ENCODE results near the gene ZNF8.
"Not testable (repeated sequence)": the region's sequence is repeated elsewhere in the genome, so short reads cannot be mapped to it uniquely, and the experiment has no call there.

Gene ZNF8

DNA sequence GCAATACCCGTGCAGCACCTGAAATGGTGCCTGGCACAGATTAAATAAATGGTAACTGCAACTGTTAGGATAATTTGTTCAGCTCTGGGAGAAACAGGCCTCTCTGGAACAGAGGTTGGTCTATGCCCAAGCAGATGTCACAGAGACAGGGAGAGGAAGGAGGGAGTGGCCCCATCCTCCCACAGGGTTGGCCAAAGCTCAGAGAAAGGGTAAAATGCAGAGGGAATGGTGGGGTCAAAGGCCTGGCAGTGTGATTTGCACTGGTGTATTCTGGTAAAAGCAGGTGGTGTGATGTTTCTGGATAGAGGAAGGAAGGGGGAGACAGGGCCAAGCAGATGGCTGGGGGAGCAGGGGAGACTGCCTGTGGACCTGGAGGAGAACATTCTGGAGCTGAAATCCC is 57.5 kb downstream of the ZNF8 start:
- no peak for DNase-seq (ENCODE audit: low read depth in 2 of 2)

DNA sequence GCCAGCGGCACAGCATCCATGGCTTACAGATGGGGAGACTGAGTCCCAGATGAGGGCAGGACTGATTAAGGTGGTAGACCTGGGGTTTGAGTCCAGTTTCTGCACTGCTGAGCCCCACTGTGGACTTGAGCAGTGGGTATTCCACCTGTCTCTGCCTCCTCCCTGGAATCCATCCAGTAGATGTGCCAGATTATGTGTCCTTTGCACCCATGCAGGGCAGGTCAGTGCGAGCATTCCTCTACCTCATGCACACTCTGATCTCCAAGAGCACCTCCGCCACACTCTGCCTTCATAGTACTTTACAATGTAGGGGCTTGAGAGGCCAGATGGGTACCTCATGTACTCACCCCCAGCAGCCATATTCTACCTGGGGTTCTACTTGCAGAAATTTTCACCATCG is 58.1 kb downstream of the ZNF8 start:
- DNase-seq (ENCODE audit: low read depth in 2 of 2), result no peak

DNA sequence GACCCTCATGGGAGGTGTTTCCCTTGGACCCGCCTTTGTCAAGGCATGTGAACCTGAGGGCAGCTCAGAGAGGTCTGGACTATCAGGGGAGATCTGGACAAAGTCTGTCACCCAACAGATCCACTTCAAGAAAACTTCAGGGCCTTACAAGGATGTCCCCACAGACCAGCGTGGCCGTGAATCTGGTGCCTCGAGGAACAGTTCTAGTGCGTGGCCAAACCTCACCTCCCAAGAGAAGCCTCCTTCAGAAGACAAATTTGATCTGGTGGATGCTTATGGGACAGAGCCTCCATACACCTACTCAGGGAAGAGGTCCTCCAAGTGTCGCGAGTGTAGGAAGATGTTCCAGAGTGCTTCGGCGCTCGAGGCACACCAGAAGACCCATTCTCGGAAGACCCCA is 59.6 kb downstream of the ZNF8 start:
- DNase-seq (ENCODE audit: low read depth in 2 of 2), result no peak

DNA sequence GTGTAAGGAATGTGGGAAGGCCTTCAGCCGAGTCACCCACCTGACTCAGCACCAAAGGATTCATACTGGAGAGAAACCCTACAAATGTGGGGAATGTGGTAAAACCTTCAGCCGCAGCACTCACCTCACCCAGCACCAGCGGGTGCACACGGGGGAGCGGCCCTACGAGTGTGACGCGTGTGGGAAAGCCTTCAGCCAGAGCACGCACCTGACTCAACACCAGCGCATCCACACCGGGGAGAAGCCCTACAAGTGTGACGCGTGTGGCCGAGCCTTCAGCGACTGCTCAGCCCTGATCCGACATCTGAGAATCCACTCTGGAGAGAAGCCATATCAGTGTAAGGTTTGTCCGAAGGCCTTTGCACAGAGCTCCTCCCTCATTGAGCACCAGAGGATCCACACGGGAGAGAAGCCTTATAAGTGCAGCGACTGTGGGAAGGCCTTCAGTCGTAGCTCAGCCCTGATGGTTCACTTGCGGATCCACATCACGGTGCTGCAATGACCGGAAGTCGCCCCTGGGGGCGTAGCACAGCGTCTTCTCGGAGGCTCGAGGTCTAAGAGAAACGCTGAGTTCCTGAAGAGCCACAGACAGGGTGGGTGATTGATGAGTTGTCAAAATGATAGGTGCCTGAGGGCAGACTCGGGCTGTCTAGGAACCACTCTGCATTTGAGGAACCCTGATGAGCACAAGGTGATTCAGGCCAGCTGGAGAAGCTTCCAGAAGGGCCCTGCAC is 60.2 kb downstream of the ZNF8 start:
- DNase-seq (ENCODE audit: low read depth in 2 of 2), result no peak

DNA sequence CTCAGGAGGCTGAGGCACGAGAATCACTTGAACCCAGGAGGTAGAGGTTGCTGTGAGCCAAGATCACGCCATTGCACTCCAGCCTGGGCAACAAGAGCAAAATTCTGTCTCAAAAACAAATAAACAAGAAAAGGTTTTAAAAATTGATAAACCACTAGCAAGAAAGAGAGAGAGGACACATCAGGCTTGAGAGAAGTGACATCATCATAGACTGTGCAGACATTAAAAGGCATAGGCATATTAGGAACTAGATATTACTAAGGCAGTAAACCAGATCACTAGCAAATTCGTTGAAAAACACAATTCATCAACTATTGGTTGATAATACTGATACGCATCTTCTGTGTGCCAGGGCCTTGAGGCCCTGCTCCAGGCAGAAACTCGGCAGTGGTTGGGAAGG is 66.8 kb downstream of the ZNF8 start:
- no peak for DNase-seq (ENCODE audit: low read depth in 2 of 2)

DNA sequence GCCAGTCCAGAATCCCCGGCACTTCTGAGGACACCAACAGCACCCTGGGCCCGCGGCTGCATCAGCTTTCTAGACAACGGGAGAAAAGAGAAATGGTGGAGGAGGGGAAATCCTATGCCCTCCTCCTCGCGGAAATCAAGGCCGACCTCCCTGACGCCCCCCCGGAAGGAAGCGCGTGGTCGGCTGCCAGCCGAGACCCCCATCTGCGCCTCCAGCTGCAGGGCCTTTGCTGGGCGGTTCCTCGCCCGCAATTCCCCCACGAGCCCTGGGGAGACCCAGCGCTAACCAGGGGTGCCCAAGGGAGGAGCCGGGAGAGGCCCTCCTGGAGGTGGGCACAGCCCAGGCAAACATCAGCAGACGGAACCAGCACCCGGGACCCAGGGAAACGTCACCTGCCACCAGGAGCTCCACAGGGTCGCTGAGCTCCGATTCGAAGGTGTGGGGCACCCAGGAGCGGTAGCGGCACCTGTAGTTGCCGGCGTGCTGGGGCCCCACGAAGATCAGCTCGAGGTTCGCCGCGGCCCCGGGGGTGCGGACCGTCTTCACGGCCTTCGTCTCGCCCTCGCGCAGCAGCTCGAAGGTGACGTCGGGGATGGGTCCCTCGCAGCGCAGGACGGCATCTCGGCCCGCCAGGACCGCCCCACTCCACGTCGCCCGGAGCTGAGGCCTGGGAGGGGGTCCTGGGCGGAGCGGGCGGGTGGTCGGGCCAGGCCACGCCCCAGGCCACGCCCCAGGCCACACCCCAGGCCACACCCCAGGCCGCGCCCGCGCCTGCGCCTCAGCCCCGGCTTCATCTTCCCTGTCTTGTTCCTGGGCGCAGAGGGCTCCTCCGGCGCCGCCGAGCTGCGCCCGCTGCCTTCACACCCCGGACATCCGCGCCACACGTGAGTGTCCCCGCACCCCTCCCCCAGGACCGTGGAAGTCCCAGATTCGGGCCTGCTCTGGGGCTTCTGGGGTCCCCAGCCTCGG is 68.5 kb downstream of the ZNF8 start:
- peak; percentile 29 to 33 for DNase-seq (ENCODE audit: low read depth in 2 of 2)

DNA sequence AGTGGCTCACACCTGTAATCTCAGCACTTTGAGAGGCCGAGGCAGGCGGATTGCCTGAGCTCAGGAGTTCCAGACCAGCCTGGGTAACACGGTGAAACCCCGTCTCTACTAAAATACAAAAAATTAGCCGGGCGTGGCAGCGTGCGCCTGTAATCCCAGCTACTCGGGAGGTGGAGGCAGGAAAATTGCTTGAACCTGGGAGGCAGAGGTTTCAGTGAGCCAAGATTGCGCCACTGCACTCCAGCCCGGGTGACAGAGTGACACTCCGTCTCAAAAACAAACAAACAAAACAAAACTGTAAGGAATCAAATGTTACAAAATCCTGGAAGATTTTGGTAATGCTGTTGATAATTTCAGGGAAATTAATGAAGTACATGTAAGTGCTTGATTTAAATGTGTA is 69.3 kb downstream of the ZNF8 start:
- DNase-seq (ENCODE audit: low read depth in 2 of 2), result not testable (repeated sequence)

DNA sequence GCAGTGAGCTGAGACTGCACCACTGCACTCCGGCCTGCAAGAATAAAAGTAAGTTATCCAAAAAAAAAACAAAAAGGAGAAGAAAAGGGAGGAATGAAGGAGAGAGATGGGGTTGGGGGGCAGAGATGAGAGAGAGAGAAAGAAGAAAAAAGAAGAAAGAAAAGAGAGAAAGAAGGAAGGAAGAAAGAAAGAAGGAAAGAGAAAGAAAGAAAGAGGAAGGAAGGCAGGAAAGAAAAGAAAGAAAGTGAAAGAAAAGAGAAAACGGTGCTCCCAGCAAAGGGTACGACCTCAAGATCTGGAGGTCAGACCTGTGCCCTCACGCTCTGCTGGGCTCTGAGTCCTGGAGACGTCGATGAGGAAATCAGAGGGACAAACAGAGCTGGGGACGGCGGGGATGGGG is 70.8 kb downstream of the ZNF8 start:
- DNase-seq (ENCODE audit: low read depth in 2 of 2), result no peak

DNA sequence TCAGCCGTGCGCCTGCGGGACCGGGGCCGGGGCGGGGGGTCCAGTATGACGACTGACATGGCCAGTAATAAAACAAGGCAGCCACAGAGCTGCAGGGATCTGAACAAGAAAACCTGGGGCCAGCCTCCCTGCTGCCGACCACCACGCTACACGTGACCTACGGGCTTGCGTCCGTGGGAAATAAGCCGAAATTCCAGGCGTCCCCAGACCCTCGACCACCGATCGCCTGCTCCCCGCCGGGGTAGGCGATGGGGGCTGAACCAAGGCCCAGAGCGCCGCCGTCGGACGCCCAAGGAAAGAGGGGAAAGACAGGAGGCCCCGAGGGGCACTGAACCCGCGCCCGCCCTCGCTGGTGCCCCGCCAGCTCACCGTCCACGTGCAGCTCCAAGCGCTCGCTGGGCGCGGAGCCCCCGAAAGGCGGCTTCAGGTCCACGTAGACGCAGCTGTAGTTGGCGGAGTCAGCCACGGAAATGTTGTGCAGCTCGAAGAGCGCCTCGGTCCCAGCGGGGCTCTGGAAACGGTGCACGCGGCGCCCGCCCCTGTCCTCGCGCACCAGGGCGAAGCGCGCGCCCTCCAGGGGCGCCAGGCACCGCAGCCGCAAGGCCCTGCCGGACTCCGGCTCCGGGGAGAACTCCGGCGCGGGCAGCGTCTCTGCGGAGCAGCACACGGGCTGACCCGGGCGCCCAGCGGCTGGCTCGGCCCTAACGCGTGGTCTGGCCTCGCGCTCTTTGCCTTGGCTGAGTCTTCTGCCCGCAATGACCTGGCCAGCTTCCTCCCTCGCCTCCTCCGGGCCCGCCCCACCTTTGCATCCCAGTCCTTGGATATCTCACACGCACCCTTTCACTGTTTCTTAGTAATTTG is 71.5 kb downstream of the ZNF8 start:
- no peak for DNase-seq (ENCODE audit: low read depth in 2 of 2)

DNA sequence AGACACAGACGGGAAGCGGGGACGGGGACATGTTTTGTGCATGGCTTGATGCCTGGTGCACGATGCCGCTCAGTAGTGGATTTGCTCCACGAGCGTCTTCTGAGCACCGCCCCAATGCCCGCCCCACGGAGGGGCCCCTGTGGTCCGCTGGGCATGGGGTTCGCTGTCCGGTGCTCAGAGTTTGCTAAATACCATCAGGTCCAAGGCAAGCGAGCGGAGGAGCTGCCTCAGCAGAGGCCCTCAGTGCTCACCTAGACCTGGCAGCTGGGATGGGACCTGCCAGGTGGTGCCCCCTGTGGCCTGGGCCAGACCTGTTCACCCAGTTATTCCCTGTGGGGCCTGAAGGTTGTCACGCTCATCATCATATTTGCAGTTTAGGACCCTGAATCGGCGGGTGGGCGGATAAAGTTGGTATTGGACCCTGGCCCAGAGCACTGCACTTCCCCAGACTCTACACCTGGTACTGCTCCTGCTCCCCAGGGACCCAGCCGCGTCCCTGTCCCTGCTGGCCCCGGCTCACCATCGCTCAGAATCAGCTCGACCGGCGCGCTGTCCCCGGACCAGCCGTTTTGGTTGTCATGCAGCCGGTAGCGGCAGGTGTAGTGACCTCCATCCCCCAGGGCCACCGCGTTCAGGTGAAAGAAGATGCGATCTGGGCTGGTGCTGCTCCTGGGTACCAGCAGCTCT is 72.3 kb downstream of the ZNF8 start:
- DNase-seq (ENCODE audit: low read depth in 2 of 2), result no peak

DNA sequence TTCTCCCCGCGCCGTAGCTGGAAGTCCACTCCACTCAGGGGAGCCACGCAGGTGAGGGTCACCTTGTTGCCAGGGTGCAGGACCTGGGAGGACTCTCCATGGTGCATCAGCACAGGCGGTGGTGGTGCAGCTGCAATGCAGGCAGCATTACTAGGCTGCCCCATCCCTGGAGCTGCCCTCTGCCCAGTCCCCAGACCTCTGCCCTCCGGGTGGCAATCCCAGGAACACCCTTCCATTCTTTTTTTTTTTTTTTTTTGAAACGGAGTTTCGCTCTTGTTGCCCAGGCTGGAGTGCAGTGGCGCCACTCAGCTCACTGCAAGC is 72.8 kb downstream of the ZNF8 start:
- no peak for DNase-seq (ENCODE audit: low read depth in 2 of 2)

DNA sequence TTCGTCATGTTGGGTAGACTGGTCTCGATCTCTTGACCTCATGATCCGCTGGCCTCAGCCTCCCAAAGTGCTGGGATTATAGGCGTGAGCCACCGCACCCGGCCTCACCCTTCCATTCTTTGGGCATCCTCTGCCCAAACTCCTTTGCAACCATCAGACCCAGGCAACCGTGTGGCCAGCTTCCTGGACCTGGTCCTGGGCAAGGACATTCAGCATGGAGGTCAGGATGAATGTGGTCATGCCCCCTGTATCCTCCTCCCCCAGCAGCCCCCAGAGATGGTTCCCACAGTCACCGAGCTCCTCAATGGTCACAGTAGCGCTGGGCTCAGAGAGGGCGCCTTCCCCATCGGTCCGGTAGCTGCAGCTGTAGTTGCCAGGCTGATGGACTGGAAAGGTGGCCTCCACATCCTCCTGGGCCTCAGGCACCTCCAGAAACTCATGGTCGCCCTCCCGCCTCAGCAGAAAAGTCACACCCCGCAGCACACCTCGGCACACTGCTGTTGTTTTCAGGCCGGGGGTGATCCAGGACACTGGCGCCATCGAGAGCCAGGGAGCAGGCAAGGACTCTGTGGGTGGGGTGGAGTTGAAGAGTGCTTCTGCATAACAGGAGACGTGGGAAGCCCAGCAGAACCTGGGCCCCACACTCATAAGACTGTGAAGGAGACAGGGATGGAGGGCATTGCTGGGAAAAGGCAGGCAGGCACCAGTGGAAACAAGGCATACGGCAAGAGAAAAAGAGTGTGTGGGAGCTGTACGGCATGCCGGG is 73.4 kb downstream of the ZNF8 start:
- no peak for DNase-seq (ENCODE audit: low read depth in 2 of 2)
